SH-SY5Y (cell line): ENCODE results near the gene LRMDA.

ENCODE experiments used
- GATA2 ChIP-seq: IDR thresholded peaks from 2 replicates; pipeline ENCODE4 v1.6.1; 2011; ENCODE audit warnings: mild to moderate bottlenecking, low read depth, low read length
- GATA3 ChIP-seq: IDR thresholded peaks from 2 replicates; pipeline ENCODE4 v1.6.1; 2011; ENCODE audit warnings: low read depth, mild to moderate bottlenecking, low read length, moderate library complexity

- no peak for TF ChIP-seq GATA2
- no peak for TF ChIP-seq GATA3
These were observed 138.1 kb downstream of the LRMDA start for GRCh38 chr10:75569506-75569905.
